DND-41 (cell line): Measurements from ENCODE around the gene OR10T2.
"Not testable (repeated sequence)": the region's sequence is repeated elsewhere in the genome, so short reads cannot be mapped to it uniquely, and the experiment has no call there.

Experiments
- ATAC-seq: fragments of 200-7000 bp; cut with Tn5 transposase; 3 replicates; pipeline ENCODE4 v1.9.1; 2021; ENCODE audit warnings: low read depth; ENCODE audit not compliant: insufficient read depth
- DNase-seq: peaks from one replicate; pipeline ENCODE4 v3.0.0-alpha.2; 2020
- H2AFZ ChIP-seq: 2 replicates; pipeline ENCODE4 v1.6.0; 2012; ENCODE audit warnings: low read depth, low read length
- H3K27ac ChIP-seq: 2 replicates; pipeline ENCODE4 v1.5.1; 2012; ENCODE audit warnings: low read length, inconsistent platforms
- H3K27me3 ChIP-seq: fragments of 200-600 bp; sonication (generic); 2 replicates; pipeline ENCODE4 v1.6.0; 2012; ENCODE audit warnings: low read length, mild to moderate bottlenecking, inconsistent platforms; ENCODE audit not compliant: insufficient read depth, poor library complexity
- H3K36me3 ChIP-seq: 2 replicates; pipeline ENCODE4 v1.5.1; 2012; ENCODE audit warnings: low read length, inconsistent platforms; ENCODE audit not compliant: insufficient read depth
- H3K4me1 ChIP-seq: 2 replicates; pipeline ENCODE4 v1.5.1; 2012; ENCODE audit warnings: mild to moderate bottlenecking, low read length; ENCODE audit not compliant: insufficient read depth
- H3K4me2 ChIP-seq: 2 replicates; pipeline ENCODE4 v1.6.0; 2012; ENCODE audit warnings: mild to moderate bottlenecking, moderate library complexity, low read length, inconsistent platforms; ENCODE audit not compliant: insufficient read depth
- H3K4me3 ChIP-seq, 2 experiments: fragments of 200-600 bp in 1 of 2; shearing (Covaris generic) in 1 of 2; 2 replicates each; pipeline ENCODE4 v1.5.1; 2012 to 2016; ENCODE audit warnings: inconsistent platforms in 2 of 2, low read length in 2 of 2, mild to moderate bottlenecking in 2 of 2, low read depth in 1 of 2, moderate library complexity in 1 of 2
- H3K79me2 ChIP-seq: 2 replicates; pipeline ENCODE4 v1.6.0; 2012; ENCODE audit warnings: low read length, inconsistent platforms; ENCODE audit not compliant: insufficient read depth
- H3K9ac ChIP-seq: 2 replicates; pipeline ENCODE4 v1.6.0; 2012; ENCODE audit warnings: low read depth, mild to moderate bottlenecking, inconsistent platforms, low read length, moderate library complexity
- H3K9me3 ChIP-seq: 2 replicates; pipeline ENCODE4 v1.5.1; 2012; ENCODE audit warnings: low read length, moderate library complexity, mild to moderate bottlenecking, inconsistent platforms; ENCODE audit not compliant: insufficient read depth, severe bottlenecking
- H4K20me1 ChIP-seq: 2 replicates; pipeline ENCODE4 v1.6.0; 2012; ENCODE audit warnings: low read length; ENCODE audit not compliant: insufficient read depth
- EZH2 ChIP-seq: IDR thresholded peaks from 3 replicates; pipeline ENCODE4 v1.6.1; 2012; ENCODE audit warnings: borderline replicate concordance, low read depth, mild to moderate bottlenecking, moderate library complexity, low read length, inconsistent platforms; ENCODE audit not compliant: severe bottlenecking
- TF ChIP-seq, protein P1 (sequence below): IDR thresholded peaks from 2 replicates; pipeline ENCODE4 v1.5.1; 2012; ENCODE audit warnings: borderline replicate concordance, low read length, moderate library complexity, mild to moderate bottlenecking; ENCODE audit not compliant: poor library complexity, severe bottlenecking; ENCODE audit errors: extremely low read depth

The OR10T2 gene

GRCh38 chr1:158390331-158390730 lies 8.9 kb downstream of the OR10T2 start:
- Histone ChIP-seq H4K20me1 (no peaks in the 10 kb centered on the region), H2AFZ (peak overlapping the region; percentile 45), H3K27me3 (no peaks in the 10 kb centered on the region), H3K27ac (peak overlapping the region; percentile 65), H3K9ac (peak overlapping the region; percentile 15; the same call in 1 of the 2 replicates), H3K9me3 (no peaks in the 10 kb centered on the region), H3K36me3 (no peaks in the 10 kb centered on the region), H3K4me3 (no peak overlapping the region), H3K4me2 (peak overlapping the region; percentile 18; the same call in 1 of the 2 replicates), H3K4me1 (peaks cover 46% of the 10 kb centered on the region), H3K79me2 (no peaks in the 10 kb centered on the region; the same call in 1 of the 2 replicates)
- TF ChIP-seq EZH2 = no peak
- TF ChIP-seq, protein P1, sequence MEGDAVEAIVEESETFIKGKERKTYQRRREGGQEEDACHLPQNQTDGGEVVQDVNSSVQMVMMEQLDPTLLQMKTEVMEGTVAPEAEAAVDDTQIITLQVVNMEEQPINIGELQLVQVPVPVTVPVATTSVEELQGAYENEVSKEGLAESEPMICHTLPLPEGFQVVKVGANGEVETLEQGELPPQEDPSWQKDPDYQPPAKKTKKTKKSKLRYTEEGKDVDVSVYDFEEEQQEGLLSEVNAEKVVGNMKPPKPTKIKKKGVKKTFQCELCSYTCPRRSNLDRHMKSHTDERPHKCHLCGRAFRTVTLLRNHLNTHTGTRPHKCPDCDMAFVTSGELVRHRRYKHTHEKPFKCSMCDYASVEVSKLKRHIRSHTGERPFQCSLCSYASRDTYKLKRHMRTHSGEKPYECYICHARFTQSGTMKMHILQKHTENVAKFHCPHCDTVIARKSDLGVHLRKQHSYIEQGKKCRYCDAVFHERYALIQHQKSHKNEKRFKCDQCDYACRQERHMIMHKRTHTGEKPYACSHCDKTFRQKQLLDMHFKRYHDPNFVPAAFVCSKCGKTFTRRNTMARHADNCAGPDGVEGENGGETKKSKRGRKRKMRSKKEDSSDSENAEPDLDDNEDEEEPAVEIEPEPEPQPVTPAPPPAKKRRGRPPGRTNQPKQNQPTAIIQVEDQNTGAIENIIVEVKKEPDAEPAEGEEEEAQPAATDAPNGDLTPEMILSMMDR = no peak
- DNase-seq (no peak), ATAC-seq (peak; percentile 94)

GRCh38 chr1:158374860-158375259 lies 24.4 kb downstream of the OR10T2 start:
- H4K20me1 ChIP-seq = no peaks in the 10 kb centered on the region
- no peak overlapping the region for H3K27ac ChIP-seq
- no peak overlapping the region for H3K4me2 ChIP-seq
- H2AFZ ChIP-seq = no peak overlapping the region
- DNase-seq = no peak
- H3K4me3 ChIP-seq = no peak overlapping the region
- no peaks in the 10 kb centered on the region for H3K79me2 ChIP-seq
- peaks cover 8% of the 10 kb centered on the region for H3K4me1 ChIP-seq
- no peak for TF ChIP-seq EZH2
- TF ChIP-seq, protein P1 = no peak
- ATAC-seq = no peak
- peaks cover 26% of the 10 kb centered on the region for H3K9me3 ChIP-seq
- H3K36me3 ChIP-seq = peaks cover 5% of the 10 kb centered on the region; the same call in 1 of the 2 replicates
- no peaks in the 10 kb centered on the region for H3K27me3 ChIP-seq
- no peak overlapping the region for H3K9ac ChIP-seq

- H3K27me3 ChIP-seq, H2AFZ ChIP-seq, H3K9ac ChIP-seq, H3K4me3 ChIP-seq, H3K4me2 ChIP-seq, H3K4me1 ChIP-seq, ATAC-seq, H3K27ac ChIP-seq, H4K20me1 ChIP-seq, H3K79me2 ChIP-seq, H3K36me3 ChIP-seq, DNase-seq: not testable (repeated sequence)
- H3K9me3 ChIP-seq = peaks cover 26% of the 10 kb centered on the region
These were observed 25.2 kb downstream of the OR10T2 start for GRCh38 chr1:158374101-158374500.

DNA sequence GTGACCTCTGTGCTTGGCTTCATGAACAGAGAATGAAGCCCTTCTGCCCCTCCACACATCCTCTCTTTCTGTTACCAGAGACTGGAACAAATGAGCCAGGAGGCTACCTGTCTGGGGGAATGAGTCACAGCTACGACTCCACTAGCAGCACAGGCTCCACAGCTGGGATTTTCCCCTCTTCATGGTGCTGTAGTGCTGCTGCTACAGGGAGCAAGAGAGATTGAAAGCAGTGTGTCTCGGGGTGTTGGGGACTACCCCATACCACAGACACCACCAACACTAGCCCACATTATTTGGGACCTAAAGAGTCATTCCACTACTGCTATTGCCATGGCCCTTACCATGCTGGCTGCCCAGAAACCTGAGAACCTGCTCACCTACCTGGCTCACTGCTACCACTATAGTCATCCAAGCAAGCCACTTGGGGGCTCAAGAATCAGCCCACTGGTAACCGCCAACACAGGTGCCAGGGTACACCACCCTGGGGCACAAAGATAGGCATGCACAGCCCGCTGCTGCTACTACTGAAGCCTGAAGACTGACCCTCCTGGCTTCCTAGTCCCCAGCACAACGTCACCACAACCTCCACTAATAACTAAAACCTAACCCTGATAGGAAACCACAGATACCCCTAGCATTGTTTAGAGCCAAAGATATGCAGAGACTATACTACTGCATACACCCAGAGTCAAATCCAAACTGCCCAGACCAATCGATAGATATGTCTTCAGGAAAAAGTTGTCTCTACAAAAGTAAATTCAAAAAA lies 27.9 kb downstream of the OR10T2 start:
- Histone ChIP-seq H3K27me3 (no peaks in the 10 kb centered on the region), H2AFZ (peak overlapping the region; percentile 47; the same call in 1 of the 2 replicates), H3K79me2 (no peaks in the 10 kb centered on the region), H3K36me3 (peaks cover 5% of the 10 kb centered on the region; the same call in 1 of the 2 replicates), H3K9ac (no peak overlapping the region), H4K20me1 (no peaks in the 10 kb centered on the region), H3K27ac (peak overlapping the region; percentile 33), H3K4me2 (no peak overlapping the region), H3K4me3 (no peak overlapping the region), H3K4me1 (peaks cover 19% of the 10 kb centered on the region), H3K9me3 (peaks cover 26% of the 10 kb centered on the region)
- no peak for TF ChIP-seq EZH2
- TF ChIP-seq, protein P1 = no peak
- DNase-seq (no peak), ATAC-seq (peak; percentile 56)
